Endodermal cell (in vitro differentiated cells): ENCODE measurements around the gene DLG2. TPM values are rescaled to one million over a fixed set of nuclear protein-coding genes. Genes with fewer than 3 reads are reported as not detected.
A peak's percentile ranks its signal among the peaks of the same experiment; 100 is the strongest.

ENCODE experiments used
- DNase-seq: peaks from one replicate; pipeline ENCODE4 v3.0.0-alpha.2; 2017
- H3K27ac ChIP-seq: 2 replicates; pipeline ENCODE4 v1.5.1; 2013; ENCODE audit warnings: mild to moderate bottlenecking, low read depth, low read length, moderate library complexity
- H3K27me3 ChIP-seq: 2 replicates; pipeline ENCODE4 v1.6.1; 2013; ENCODE audit warnings: mild to moderate bottlenecking, low read length, moderate library complexity; ENCODE audit not compliant: insufficient read depth, control insufficient read depth, poor library complexity, severe bottlenecking
- H3K36me3 ChIP-seq: 2 replicates; pipeline ENCODE4 v1.7.0; 2013; ENCODE audit warnings: mild to moderate bottlenecking, low read length, moderate library complexity; ENCODE audit not compliant: control insufficient read depth, insufficient read depth
- H3K4me1 ChIP-seq: one replicate; pipeline ENCODE4 v1.7.0; 2013; ENCODE audit warnings: low read length; ENCODE audit not compliant: control insufficient read depth, insufficient read depth
- H3K4me3 ChIP-seq: 2 replicates; pipeline ENCODE4 v1.5.1; 2013; ENCODE audit warnings: mild to moderate bottlenecking, low read length, moderate library complexity
- H3K9ac ChIP-seq: 2 replicates; pipeline ENCODE4 v1.6.1; 2013; ENCODE audit warnings: mild to moderate bottlenecking, low read length, moderate library complexity; ENCODE audit not compliant: poor library complexity, severe bottlenecking; ENCODE audit errors: extremely low read depth
- H3K9me3 ChIP-seq: 2 replicates; pipeline ENCODE4 v1.6.1; 2013; ENCODE audit warnings: mild to moderate bottlenecking, low read length, moderate library complexity; ENCODE audit not compliant: control insufficient read depth
- H3K27ac Mint-ChIP-seq: 2 replicates; pipeline ENCODE4 v1.8.0; 2020; ENCODE audit warnings: mixed read lengths
- H3K27me3 Mint-ChIP-seq: 2 replicates; pipeline ENCODE4 v1.8.0; 2021; ENCODE audit warnings: mild to moderate bottlenecking, mixed read lengths; ENCODE audit not compliant: insufficient read depth
- H3K36me3 Mint-ChIP-seq: 2 replicates; pipeline ENCODE4 v1.8.0; 2020; ENCODE audit warnings: low read depth, mixed read lengths
- H3K4me1 Mint-ChIP-seq: 2 replicates; pipeline ENCODE4 v1.8.0; 2020; ENCODE audit warnings: mixed read lengths
- H3K4me3 Mint-ChIP-seq: 2 replicates; pipeline ENCODE4 v1.8.0; 2020; ENCODE audit warnings: mild to moderate bottlenecking, moderate library complexity, mixed read lengths
- H3K9me3 Mint-ChIP-seq: 2 replicates; pipeline ENCODE4 v1.8.0; 2020; ENCODE audit warnings: mild to moderate bottlenecking, mixed read lengths
- WGBS, 2 experiments: methylation state at CpG; one replicate each; pipeline versions ENCODE4 v1.1.5 to v1.1.7; 2013; ENCODE audit warnings: missing lambda C conversion rate in 2 of 2, mixed read lengths in 1 of 2; ENCODE audit not compliant: insufficient coverage in 1 of 2, insufficient read length in 1 of 2; 5-methylcytosine and 5-hydroxymethylcytosine counted together
- total RNA-seq, 2 donors: library from RNA; stranded (reverse); fragmentation: NEBNext Ultra II Directional in 1 of 2; extraction: Animal tissue kit (Norgen Biotek cat#: 25700) in 1 of 2; gene quantifications; 2 replicates in 1 of 2; 3 replicates in 1 of 2; pipeline ENCODE4 v1.2.1, GENCODE V29; 2021
- TF ChIP-seq, protein P1 (sequence below): fragments of 200-600 bp; sonication (generic); conservative IDR thresholded peaks from 2 replicates; pipeline ENCODE4 v1.5.0; 2021; ENCODE audit warnings: antibody characterized with exemption, mild to moderate bottlenecking

Gene DLG2
- total RNA-seq, 2 donors from 2014 or later: 9.6 to 10.6 TPM

DNA sequence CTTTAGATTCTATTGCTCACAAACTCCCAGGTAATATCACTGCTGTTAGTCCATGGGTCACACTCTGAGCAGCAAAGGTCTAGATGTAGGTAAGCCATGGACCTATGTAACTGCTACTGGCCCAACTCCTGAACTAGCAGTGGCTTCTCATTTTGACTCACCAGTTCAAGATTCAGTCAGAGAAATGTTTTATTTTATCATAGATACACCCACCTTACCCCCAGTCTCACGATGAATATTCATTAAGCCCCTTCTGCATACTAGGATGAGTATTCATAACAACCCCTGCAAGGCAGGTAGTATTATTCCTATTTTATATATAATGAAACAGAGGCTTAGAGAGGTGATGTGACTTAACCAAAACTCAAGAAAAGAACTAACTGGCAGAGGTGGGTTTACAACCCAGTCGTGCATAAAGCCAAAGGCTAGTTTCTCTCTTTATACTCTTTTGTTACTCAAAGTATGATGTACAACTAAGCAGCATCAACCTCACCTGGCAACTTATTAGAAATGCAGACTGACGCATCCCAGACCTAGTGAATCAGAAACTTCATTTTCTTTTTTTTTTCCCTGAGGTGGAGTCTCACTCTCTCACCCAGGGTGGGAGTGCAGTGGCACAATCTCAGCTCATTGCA is 1383.4 kb downstream of the DLG2 start:
- 81 to 87% methylated on average over 2 of the region's 3 CpGs for WGBS, 2 experiments

DNA sequence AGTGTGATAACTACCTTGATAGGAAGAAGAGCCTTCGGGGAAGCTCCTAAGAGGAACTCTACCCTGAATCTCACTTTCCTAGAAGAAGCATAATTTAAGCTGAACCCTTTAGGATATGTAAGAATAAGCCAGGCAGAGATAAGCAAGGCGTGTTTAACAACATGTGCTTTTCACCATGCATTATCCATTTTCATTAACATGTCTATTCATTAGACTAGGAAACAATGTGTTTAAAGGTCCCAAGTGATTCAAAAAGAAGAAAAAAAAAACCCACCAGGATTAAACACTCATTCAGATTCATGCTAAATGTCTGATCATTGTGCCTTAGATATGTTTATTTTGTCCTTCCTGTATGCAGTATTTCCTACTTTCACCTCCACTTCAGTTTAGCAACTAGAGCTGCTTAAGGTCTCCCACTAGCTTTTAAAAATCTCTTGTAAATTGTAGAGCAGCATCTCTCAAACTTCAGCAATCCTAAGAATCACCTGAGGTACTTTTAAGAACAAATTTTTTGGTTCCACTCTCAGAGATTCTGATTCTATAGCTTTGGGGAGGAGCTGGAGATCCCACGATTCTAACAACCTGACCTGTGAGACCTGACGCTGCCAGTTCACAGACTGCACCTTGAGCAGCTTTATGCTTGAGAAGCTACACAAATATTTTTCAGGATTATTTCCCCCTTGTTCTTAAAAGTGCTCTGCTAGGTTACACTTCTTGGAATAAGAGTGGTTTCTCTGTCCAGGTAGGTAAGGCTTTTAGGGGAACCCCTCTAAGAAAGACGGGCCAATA is 1385.6 kb downstream of the DLG2 start:
- peak overlapping the region; percentile 33 for H3K27ac Mint-ChIP-seq
- H3K9me3 Mint-ChIP-seq: no peaks in the 10 kb centered on the region
- no peak overlapping the region for H3K4me3 Mint-ChIP-seq
- Histone ChIP-seq H3K27ac (no peak overlapping the region), H3K4me3 (no peak overlapping the region), H3K27me3 (no peaks in the 10 kb centered on the region), H3K36me3 (no peaks in the 10 kb centered on the region), H3K4me1 (no peaks in the 10 kb centered on the region), H3K9ac (no peak overlapping the region), H3K9me3 (no peaks in the 10 kb centered on the region)
- 80 to 88% methylated on average over 4 to 5 of the region's 5 CpGs for WGBS, 2 experiments
- no peaks in the 10 kb centered on the region for H3K27me3 Mint-ChIP-seq
- no peak for DNase-seq
- no peaks in the 10 kb centered on the region for H3K36me3 Mint-ChIP-seq
- TF ChIP-seq, protein P1, sequence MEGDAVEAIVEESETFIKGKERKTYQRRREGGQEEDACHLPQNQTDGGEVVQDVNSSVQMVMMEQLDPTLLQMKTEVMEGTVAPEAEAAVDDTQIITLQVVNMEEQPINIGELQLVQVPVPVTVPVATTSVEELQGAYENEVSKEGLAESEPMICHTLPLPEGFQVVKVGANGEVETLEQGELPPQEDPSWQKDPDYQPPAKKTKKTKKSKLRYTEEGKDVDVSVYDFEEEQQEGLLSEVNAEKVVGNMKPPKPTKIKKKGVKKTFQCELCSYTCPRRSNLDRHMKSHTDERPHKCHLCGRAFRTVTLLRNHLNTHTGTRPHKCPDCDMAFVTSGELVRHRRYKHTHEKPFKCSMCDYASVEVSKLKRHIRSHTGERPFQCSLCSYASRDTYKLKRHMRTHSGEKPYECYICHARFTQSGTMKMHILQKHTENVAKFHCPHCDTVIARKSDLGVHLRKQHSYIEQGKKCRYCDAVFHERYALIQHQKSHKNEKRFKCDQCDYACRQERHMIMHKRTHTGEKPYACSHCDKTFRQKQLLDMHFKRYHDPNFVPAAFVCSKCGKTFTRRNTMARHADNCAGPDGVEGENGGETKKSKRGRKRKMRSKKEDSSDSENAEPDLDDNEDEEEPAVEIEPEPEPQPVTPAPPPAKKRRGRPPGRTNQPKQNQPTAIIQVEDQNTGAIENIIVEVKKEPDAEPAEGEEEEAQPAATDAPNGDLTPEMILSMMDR: no peak
- peaks cover 13% of the 10 kb centered on the region for H3K4me1 Mint-ChIP-seq

More for the DNA sequence above, 1383.4 kb downstream of the DLG2 start:
- TF ChIP-seq, protein P1: no peak
- H3K9ac ChIP-seq: no peak overlapping the region
- H3K4me1 ChIP-seq: no peaks in the 10 kb centered on the region
- Mint-ChIP-seq H3K27me3 (no peaks in the 10 kb centered on the region), H3K36me3 (no peaks in the 10 kb centered on the region), H3K27ac (no peak overlapping the region), H3K4me1 (peaks cover 13% of the 10 kb centered on the region), H3K4me3 (no peak overlapping the region), H3K9me3 (no peaks in the 10 kb centered on the region)
- no peaks in the 10 kb centered on the region for H3K36me3 ChIP-seq
- no peak overlapping the region for H3K4me3 ChIP-seq
- no peak for DNase-seq
- H3K27me3 ChIP-seq: no peaks in the 10 kb centered on the region
- H3K9me3 ChIP-seq: no peaks in the 10 kb centered on the region
- H3K27ac ChIP-seq: no peak overlapping the region

DNA sequence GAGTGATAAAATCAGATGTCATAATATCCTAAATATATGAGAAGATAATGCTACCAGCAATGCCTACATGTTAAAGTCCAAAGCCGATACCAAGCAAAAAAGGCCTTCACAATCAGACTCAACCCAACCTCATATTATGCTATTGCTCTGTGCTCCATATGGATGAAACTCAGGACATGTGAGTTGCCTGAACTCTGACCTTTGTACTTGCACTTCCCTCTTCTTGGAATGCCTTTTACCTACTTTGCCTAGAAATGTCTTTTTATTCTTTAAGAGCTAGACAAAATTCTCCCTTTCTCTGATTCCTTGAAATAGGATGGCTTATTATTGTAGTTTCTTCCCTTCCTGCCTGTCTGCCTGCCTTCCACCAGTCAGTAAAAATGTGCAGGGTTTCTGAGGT is 1386.3 kb downstream of the DLG2 start:
- no peaks in the 10 kb centered on the region for H3K9me3 ChIP-seq
- Mint-ChIP-seq H3K9me3 (no peaks in the 10 kb centered on the region), H3K4me3 (no peak overlapping the region), H3K27me3 (no peaks in the 10 kb centered on the region), H3K4me1 (peaks cover 13% of the 10 kb centered on the region), H3K36me3 (no peaks in the 10 kb centered on the region), H3K27ac (no peak overlapping the region)
- no peaks in the 10 kb centered on the region for H3K27me3 ChIP-seq
- H3K4me1 ChIP-seq: no peaks in the 10 kb centered on the region
- H3K27ac ChIP-seq: no peak overlapping the region
- no peak overlapping the region for H3K9ac ChIP-seq
- H3K36me3 ChIP-seq: no peaks in the 10 kb centered on the region
- TF ChIP-seq, protein P1: no peak
- WGBS, 2 experiments: 100% methylated on average over 1 of the region's 1 CpG
- no peak for DNase-seq
- H3K4me3 ChIP-seq: no peak overlapping the region
